ENCODE measurements around the gene ZNF514. TPM values are rescaled to one million over a fixed set of nuclear protein-coding genes. Genes with fewer than 3 reads are reported as not detected.
"Not testable (repeated sequence)": the region's sequence is repeated elsewhere in the genome, so short reads cannot be mapped to it uniquely, and the experiment has no call there.

ZNF514 gene
- total RNA-seq, 1 donor from 2014 or later = 16.2 TPM

- Mint-ChIP-seq H3K9me3 (ENCODE audit: unreplicated experiment) (peaks cover 5% of the 10 kb centered on the region), H3K27ac (ENCODE audit: unreplicated experiment) (no peak overlapping the region), H3K4me1 (ENCODE audit: unreplicated experiment) (peaks cover 12% of the 10 kb centered on the region), H3K36me3 (ENCODE audit: low read depth, unreplicated experiment) (peaks cover 22% of the 10 kb centered on the region), H3K27me3 (ENCODE audit: unreplicated experiment) (peaks cover 2% of the 10 kb centered on the region), H3K4me3 (ENCODE audit: unreplicated experiment) (no peak overlapping the region)
- no peak for TF ChIP-seq CTCF (IDR thresholded peaks at IDR 0.05; ENCODE audit: unreplicated experiment)
- no peak for DNase-seq (ENCODE audit: low spot score)
These were observed 44.7 kb upstream of the ZNF514 start for GRCh38 chr2:95204396-95204795.

- no peak for DNase-seq (ENCODE audit: low spot score)
- no peak overlapping the region for H3K27ac Mint-ChIP-seq (ENCODE audit: unreplicated experiment)
- no peak overlapping the region for H3K4me3 Mint-ChIP-seq (ENCODE audit: unreplicated experiment)
These were observed 44.3 kb upstream of the ZNF514 start for GRCh38 chr2:95203911-95204310.

GRCh38 chr2:95192956-95193355 is 33.3 kb upstream of the ZNF514 start:
- TF ChIP-seq CTCF (IDR thresholded peaks at IDR 0.05; ENCODE audit: unreplicated experiment) = peak; percentile 34
- peak; percentile 78 for DNase-seq (ENCODE audit: low spot score)
- H3K36me3 Mint-ChIP-seq (ENCODE audit: low read depth, unreplicated experiment); H3K27ac Mint-ChIP-seq (ENCODE audit: unreplicated experiment); H3K4me3 Mint-ChIP-seq (ENCODE audit: unreplicated experiment); H3K9me3 Mint-ChIP-seq (ENCODE audit: unreplicated experiment); H3K4me1 Mint-ChIP-seq (ENCODE audit: unreplicated experiment); H3K27me3 Mint-ChIP-seq (ENCODE audit: unreplicated experiment): not testable (repeated sequence)

More at GRCh38 chr2:95203911-95204310, 44.3 kb upstream of the ZNF514 start:
- Mint-ChIP-seq H3K36me3 (ENCODE audit: low read depth, unreplicated experiment) (peaks cover 17% of the 10 kb centered on the region), H3K4me1 (ENCODE audit: unreplicated experiment) (peaks cover 12% of the 10 kb centered on the region), H3K27me3 (ENCODE audit: unreplicated experiment) (peaks cover 3% of the 10 kb centered on the region), H3K9me3 (ENCODE audit: unreplicated experiment) (peaks cover 2% of the 10 kb centered on the region)
- TF ChIP-seq CTCF (IDR thresholded peaks at IDR 0.05; ENCODE audit: unreplicated experiment) = no peak

GRCh38 chr2:95185973-95186372 is 26.3 kb upstream of the ZNF514 start:
- H3K4me3 Mint-ChIP-seq (ENCODE audit: unreplicated experiment) = no peak overlapping the region
- no peaks in the 10 kb centered on the region for H3K9me3 Mint-ChIP-seq (ENCODE audit: unreplicated experiment)
- TF ChIP-seq CTCF (IDR thresholded peaks at IDR 0.05; ENCODE audit: unreplicated experiment) = no peak
- DNase-seq (ENCODE audit: low spot score) = no peak
- H3K36me3 Mint-ChIP-seq (ENCODE audit: low read depth, unreplicated experiment) = peaks cover 19% of the 10 kb centered on the region
- H3K27me3 Mint-ChIP-seq (ENCODE audit: unreplicated experiment) = no peaks in the 10 kb centered on the region
- no peaks in the 10 kb centered on the region for H3K4me1 Mint-ChIP-seq (ENCODE audit: unreplicated experiment)
- H3K27ac Mint-ChIP-seq (ENCODE audit: unreplicated experiment) = no peak overlapping the region

GRCh38 chr2:95185197-95185596 is 25.5 kb upstream of the ZNF514 start:
- Mint-ChIP-seq H3K4me3 (ENCODE audit: unreplicated experiment) (no peak overlapping the region), H3K27ac (ENCODE audit: unreplicated experiment) (no peak overlapping the region), H3K9me3 (ENCODE audit: unreplicated experiment) (no peaks in the 10 kb centered on the region), H3K36me3 (ENCODE audit: low read depth, unreplicated experiment) (peaks cover 25% of the 10 kb centered on the region), H3K4me1 (ENCODE audit: unreplicated experiment) (no peaks in the 10 kb centered on the region), H3K27me3 (ENCODE audit: unreplicated experiment) (peaks cover 2% of the 10 kb centered on the region)
- no peak for DNase-seq (ENCODE audit: low spot score)
- no peak for TF ChIP-seq CTCF (IDR thresholded peaks at IDR 0.05; ENCODE audit: unreplicated experiment)
